Fibroblast of villous mesenchyme (primary cell): ENCODE measurements around the gene DIPK1A. TPM values are rescaled to one million over a fixed set of nuclear protein-coding genes. Genes with fewer than 3 reads are reported as not detected.

Experiments used
- DNase-seq: peaks from one replicate; pipeline ENCODE4 v3.0.0-alpha.2; 2010; ENCODE audit warnings: low read depth
- H3K4me3 ChIP-seq: 2 replicates; pipeline ENCODE4 v1.5.1; 2011; ENCODE audit warnings: low read depth, mild to moderate bottlenecking, low read length
- total RNA-seq: library from RNA; depleted of rRNA; stranded (reverse); fragments of >200 nt; gene quantifications from 2 replicates; pipeline ENCODE4 v1.2.3, GENCODE V29; 2012
- TF ChIP-seq, protein P1 (sequence below): IDR thresholded peaks from 2 replicates; pipeline ENCODE4 v1.5.1; 2012; ENCODE audit warnings: low read depth, mild to moderate bottlenecking, low read length; ENCODE audit not compliant: insufficient read depth

DIPK1A gene
- total RNA-seq = 19.0 and 39.3 TPM in 2 replicates

DNA sequence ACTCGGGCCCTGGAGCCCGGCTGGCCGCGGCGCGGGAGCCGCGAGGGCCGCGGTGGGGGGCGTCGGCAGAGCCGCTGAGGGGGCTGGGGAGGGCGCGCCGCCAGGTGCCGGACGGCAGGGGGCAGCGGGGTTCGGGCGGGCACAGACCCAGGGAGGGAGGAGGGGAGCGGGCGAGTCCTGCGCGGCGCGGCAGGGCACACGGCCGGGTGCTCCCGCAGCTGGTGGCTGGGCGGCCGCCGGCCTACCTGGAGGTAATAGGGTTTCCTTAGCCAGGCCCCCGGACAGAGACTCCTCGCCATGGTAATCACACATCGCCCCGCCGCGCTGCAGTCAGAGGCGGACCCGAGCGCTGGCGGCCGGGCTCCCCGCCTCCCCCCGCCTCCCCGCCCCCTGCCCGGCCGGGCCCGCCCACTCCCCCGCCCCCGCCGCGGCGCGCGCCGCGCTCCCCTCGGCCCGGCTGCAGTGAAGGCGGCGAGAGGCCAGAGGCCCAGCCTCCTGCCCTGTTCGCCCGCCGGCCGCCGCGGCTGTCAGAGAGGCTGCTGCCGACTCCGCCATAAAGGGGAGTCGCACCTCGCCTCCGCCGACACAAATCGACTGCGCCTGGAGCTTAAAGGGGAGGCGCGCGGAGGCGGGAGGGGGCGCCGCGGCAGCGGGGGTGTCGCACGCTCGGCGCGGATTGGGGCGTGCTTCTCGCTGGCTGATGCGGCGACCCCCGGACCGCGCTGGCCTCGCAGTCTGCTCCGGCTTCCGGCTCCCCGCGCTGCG lies at the start of gene DIPK1A:
Gene DIPK1A (minus strand): TSS at position 332 of the 765 bp plus-strand sequence. CDS start 33 bp downstream, at position 299.
- TF ChIP-seq, protein P1, sequence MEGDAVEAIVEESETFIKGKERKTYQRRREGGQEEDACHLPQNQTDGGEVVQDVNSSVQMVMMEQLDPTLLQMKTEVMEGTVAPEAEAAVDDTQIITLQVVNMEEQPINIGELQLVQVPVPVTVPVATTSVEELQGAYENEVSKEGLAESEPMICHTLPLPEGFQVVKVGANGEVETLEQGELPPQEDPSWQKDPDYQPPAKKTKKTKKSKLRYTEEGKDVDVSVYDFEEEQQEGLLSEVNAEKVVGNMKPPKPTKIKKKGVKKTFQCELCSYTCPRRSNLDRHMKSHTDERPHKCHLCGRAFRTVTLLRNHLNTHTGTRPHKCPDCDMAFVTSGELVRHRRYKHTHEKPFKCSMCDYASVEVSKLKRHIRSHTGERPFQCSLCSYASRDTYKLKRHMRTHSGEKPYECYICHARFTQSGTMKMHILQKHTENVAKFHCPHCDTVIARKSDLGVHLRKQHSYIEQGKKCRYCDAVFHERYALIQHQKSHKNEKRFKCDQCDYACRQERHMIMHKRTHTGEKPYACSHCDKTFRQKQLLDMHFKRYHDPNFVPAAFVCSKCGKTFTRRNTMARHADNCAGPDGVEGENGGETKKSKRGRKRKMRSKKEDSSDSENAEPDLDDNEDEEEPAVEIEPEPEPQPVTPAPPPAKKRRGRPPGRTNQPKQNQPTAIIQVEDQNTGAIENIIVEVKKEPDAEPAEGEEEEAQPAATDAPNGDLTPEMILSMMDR = no peak
- DNase-seq = peak; percentile 74

DNA sequence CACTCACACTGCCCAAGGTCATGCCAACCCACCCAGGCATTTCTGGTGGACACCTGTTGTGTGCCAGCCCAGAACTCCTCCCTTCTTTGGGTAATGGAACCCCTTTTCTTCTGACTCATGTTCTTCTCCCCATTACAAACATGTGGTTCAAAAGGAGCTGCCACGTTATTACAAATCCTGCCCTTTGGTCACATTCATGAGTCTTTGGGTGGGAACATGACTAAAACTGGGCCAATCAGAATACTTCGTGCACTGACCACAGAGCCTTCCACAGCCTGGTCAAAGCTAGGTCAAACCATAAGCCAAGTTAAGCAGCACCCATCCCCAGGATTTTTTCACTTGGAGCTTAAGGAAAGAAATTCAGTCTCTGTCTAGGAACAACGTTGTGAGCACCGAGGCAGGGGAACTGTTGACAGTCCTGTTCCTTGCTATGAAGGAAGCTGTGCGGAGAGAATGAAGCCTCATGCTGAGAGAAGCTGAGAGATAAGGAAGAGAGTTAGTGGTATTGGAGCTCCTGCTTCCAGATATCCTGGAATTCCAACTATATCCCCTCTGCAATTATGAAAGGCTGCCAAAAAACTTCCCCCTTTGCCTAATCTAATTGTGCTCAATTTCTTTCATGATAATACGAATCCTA lies 46.8 kb upstream of the DIPK1A start:
- TF ChIP-seq, protein P1 = no peak
- DNase-seq = peak; percentile 7
- H3K4me3 ChIP-seq = no peak overlapping the region

More for the DNA sequence above, at the start of gene DIPK1A:
- H3K4me3 ChIP-seq = peak within 1 kb of the TSS; percentile 77

DNA sequence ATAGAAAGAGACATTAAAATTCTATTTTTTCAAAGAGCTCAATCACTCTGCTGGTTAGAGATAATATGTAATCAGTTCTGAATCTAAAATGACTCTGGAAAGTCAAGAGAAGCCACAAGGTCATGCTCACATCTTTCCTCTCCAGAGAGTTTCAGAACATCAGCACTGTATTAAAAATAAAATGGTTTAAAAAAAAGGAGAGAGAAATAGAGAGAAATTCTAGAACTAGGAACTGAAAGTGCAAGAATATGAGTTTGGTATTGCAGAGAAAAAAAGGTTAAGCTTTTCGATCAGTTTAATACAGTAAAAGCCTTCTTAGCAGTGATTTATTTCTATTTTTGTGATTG lies 44.0 kb upstream of the DIPK1A start:
- no peak overlapping the region for H3K4me3 ChIP-seq
- DNase-seq = no peak
- TF ChIP-seq, protein P1 = no peak

DNA sequence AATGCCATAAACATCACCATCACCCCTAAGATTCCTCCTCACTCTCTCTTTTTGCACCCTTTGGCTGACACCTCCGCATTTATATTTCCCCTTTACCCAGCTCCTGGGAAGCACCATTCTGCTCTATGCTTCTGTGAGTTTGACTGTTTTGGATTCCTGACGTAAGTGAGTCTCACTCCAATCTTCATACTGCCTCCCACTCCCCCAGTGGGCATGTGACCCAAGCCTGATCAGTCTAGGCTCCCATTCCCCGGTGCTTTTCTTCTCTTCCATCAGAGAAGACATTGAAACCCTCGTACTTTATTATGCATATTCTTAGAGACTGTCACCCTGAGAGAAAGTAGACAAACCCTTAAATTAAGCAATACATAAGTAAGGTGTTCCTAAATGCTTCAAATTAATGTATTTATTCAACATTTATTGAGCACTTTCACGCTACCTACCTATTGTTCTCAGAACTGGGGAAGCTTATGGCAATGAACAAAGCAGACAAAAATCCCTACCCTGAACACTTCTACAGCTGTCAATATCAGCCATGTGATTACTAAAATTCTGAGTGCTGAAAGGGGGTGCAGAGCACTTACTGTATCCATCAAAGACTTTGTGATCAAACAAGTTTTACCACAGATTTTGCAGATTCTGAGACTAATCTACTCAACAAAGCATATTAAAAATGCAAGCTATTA lies 43.4 kb upstream of the DIPK1A start:
- no peak overlapping the region for H3K4me3 ChIP-seq
- DNase-seq = no peak
- TF ChIP-seq, protein P1 = no peak

DNA sequence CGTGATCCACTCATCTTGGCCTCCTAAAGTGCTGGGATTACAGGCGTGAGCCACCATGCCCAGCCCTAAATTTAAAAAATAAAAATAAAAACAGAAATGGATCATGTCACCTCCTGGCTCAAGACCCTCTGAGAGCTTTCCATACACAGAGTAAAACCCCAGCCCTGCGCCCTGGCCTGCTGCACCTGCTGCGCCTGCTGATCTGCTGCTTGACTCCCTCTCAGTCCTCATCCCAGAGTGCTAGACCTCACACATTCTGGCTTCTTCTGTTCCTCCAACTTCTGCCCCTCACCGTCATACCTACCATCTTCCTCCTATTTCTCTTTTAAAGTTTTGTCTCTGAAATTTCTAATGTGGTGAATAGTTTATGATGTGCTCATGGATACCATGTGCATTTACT lies 42.7 kb upstream of the DIPK1A start:
- TF ChIP-seq, protein P1 = no peak
- no peak for DNase-seq
- H3K4me3 ChIP-seq = no peak overlapping the region

DNA sequence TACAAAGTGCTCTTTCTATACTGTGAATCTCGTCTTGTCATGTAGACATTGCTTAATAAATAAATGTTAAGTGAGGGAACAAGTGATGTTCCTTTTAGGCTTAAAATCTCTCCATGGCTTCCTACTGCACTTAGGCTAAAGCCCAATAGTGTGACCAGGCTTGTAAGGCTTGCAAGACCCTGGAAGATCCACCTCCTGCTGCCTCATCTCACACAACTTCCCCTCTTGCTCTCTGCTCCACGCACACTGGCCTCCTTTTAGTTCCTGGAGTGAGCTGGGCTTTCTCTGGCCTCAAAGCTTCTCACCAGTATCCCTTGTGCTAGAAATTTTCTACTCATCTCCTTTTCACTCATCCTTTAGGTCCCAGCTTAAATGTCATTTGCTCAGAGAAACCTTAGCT lies 41.5 kb upstream of the DIPK1A start:
- H3K4me3 ChIP-seq = no peak overlapping the region
- TF ChIP-seq, protein P1 = no peak
- DNase-seq = no peak
